Suppressor macrophage treated with lipopolysaccharide for 4 hours (primary cell): ENCODE results near the gene DENND4B.
"Not testable (repeated sequence)": the region's sequence is repeated elsewhere in the genome, so short reads cannot be mapped to it uniquely, and the experiment has no call there.

ENCODE experiments used
- DNase-seq: peaks from one replicate; pipeline ENCODE4 v3.0.0-alpha.2; 2020

The DENND4B gene, protein sequence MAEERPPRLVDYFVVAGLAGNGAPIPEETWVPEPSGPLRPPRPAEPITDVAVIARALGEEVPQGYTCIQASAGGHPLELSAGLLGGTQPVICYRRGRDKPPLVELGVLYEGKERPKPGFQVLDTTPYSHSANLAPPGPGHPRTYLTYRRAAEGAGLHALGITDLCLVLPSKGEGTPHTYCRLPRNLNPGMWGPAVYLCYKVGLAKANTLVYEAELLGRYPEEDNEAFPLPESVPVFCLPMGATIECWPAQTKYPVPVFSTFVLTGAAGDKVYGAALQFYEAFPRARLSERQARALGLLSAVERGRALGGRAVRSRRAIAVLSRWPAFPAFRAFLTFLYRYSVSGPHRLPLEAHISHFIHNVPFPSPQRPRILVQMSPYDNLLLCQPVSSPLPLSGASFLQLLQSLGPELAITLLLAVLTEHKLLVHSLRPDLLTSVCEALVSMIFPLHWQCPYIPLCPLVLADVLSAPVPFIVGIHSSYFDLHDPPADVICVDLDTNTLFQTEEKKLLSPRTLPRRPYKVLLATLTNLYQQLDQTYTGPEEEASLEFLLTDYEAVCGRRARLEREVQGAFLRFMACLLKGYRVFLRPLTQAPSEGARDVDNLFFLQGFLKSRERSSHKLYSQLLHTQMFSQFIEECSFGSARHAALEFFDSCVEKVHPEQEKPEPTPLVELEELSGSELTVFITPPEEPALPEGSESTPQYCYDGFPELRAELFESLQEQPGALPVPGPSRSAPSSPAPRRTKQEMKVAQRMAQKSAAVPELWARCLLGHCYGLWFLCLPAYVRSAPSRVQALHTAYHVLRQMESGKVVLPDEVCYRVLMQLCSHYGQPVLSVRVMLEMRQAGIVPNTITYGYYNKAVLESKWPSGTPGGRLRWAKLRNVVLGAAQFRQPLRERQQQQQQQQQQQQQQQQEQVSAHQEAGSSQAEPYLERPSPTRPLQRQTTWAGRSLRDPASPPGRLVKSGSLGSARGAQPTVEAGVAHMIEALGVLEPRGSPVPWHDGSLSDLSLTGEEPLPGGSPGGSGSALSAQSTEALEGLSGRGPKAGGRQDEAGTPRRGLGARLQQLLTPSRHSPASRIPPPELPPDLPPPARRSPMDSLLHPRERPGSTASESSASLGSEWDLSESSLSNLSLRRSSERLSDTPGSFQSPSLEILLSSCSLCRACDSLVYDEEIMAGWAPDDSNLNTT (N-terminal part only)

DNA sequence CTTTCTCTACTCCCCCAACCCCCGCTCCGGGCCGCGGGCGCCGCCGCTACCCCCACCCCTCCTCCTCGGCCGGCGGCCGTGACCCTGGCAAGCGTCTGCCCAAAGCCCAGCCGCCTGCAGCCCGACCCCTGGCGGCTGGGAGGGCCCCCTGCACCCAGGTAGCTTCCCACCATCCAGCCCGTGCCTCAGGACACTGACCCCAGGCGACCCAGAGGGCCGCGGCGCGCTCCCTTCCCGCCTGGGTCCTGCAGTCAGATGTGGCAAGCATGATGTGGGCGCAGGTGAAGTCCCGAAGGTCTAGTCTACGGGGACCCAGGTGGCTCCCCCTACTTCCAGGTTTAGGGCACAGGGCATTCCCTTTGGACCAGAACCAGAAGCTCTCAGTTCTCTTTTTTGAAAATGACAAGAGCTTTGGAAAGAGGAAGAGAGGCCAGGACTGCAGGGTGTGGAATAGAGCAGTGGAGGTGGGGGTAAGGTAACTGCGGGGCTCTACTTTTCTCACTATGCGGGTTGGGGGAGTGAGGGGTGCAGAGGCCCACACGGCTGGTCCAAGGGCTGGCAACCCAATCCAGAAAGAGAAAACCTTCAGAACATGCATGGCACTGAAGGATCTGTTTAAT lies at the start of gene DENND4B:
TSS of gene DENND4B (minus strand) at position 97 of the 620 bp plus-strand sequence. CDS start 2,344 bp downstream, outside the sequence.
- DNase-seq = peak; percentile 90

GRCh38 chr1:153995640-153996039 lies 49.1 kb upstream of the DENND4B start:
- no peak for DNase-seq

- DNase-seq = no peak
These were observed 48.7 kb upstream of the DENND4B start for GRCh38 chr1:153995202-153995601.

DNA sequence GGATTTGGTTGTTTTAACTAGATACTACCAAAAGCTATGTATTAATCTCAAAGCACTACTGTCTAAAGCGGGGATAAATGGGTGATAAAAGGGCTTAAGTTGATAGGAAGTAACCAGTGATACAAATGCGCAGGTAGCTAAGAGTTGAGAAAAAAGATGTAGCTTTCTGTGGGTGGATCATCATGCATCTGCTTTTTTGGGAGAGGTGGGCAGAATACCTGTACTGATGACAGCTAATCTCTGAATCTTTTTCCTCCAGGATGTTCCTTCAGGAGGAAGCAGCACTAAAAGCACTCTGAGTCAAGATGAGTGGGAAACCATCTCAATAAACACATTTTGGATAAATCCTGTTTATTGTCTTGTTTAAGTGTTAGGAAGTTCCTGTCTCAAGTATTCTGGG lies 45.3 kb upstream of the DENND4B start:
- DNase-seq = no peak

DNA sequence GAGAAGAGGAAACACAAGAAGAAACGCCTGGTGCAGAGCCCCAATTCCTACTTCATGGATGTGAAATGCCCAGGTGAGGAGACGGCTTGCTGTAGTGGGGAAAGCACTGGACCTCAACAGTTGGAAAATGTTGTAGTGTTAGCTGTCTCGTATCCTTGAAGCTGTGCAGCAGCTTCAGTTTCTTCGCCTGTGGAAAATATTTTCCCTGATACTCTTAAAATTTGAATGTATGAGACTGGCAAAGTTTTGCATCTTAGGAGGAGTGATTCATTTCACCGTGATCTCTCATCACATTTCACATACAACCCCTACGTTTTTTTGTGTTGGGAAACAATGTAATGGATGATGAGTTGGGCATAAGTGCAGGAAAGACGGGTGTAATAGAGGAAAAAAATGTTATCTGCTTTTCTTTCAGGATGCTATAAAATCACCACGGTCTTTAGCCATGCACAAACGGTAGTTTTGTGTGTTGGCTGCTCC lies 44.7 kb upstream of the DENND4B start:
- DNase-seq = peak; percentile 50

- peak; percentile 98 for DNase-seq
These were observed 44.1 kb upstream of the DENND4B start, which contains the start of gene RPS27 for GRCh38 chr1:153990468-153991150. TSS of gene RPS27 (plus strand) at chr1:153990762. CDS start at chr1:153990797, 35 bp downstream.

DNA sequence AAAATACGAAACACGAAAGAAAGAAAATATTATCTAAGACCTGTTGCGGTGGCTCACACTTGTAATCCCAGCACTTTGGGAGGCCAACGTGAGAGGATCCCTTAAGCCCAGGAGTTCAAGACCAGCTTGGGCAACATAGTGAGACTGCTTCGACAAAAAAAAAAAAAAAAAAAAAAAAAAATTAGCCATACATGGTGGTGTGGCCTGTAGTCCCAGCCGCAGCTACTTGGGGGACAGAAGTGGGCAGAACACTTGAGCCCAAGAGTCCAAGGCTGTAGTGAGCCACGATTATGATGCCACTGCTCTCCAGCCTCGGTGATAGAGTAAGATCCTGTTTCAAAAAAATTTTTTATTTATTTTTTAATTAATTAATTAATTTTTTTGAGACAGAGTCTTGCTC lies 41.1 kb upstream of the DENND4B start:
- no peak for DNase-seq

DNA sequence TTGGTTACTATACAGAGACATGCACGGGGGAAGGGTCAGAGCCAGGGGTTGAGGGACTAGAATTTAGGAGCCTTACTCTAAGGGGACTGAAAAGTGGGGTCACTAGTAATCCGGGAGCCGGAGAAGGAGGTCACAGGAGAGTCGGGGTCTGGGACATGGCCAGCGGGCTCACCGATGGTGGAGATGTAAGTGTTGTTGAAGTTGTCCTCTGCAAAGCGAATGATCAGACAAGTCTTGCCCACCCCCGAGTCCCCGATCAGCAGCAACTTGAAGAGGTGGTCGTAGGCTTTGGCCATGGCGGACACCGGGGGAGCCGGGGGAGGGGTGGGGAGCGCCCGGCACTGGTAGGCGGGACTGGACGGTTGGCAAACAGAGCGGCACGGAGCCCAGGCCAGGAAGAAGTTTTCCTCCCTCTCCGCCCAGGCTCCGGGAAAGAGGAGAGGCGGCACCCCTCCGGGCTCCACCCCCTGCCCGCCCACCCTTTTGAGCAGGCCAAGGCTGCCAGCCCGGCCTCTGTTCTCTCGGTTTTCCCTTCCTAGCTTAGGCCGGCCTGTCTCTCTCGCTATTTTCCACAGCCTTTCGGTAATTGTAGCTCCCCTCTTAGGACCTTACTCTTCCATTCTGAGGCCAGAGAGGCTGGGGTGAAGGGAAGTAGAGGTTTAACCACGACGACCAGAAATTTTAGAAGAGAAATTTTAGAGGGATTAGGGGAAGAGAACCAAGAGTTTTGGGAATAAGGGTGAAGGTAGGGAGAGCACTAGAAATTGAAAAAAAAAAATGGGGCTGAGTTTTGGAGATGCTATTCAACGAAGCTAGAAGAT lies 39.6 kb upstream of the DENND4B start, which contains the start of gene RAB13:
TSS of gene RAB13 (minus strand) at position 399 of the 821 bp plus-strand sequence. CDS start at position 296, 103 bp downstream.
- DNase-seq = peak; percentile 91

DNA sequence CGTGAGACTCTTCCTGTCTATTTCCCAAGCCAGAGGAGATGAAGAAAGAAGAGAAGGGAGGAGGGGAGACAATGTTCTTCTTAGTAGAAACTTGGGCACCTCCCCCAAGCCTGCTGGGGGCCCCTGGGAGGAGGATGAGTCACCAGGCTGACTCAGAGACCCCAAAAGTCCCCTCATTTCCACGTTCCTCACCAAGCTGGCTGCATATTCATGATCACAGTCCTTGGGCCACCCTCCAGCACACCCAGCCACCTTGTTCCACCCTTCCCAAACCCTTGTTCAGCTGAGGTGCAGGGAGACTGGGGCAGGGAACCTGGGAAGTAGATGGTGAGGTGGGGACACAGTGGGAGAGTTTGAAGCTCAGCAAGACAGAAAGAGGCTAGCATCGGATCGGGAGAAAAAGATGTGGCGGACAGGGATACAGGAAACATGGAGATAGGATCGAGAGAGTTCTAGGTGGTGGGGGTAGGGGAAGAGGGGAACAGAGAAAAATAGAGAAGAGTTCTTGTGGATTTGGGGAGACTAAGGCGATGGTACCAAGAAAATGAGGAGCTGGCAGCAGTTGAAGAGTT lies 38.9 kb upstream of the DENND4B start:
- peak; percentile 94 for DNase-seq

GRCh38 chr1:153984123-153984894 lies 37.8 kb upstream of the DENND4B start:
- peak; percentile 39 for DNase-seq

DNA sequence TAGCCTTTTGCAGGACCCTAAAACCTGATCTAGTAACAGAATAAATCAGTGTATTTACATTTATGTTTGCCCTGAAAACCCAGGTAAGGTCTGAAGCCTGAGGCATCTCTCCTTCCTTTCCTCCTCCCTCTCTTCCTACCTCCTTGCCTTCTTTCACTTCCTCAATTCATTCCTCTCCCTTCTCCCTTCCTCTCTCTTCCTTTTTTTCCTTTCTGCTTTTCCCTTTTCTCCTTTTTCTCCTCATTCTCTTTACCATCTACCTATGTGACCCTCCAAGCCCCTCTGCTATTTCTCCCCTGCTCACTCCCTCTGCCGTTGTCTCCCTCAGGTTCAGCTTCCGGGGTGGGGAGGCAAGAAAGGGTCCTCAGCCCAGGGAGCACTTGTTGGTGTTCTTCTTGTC lies 35.2 kb upstream of the DENND4B start:
- not testable (repeated sequence) for DNase-seq

DNA sequence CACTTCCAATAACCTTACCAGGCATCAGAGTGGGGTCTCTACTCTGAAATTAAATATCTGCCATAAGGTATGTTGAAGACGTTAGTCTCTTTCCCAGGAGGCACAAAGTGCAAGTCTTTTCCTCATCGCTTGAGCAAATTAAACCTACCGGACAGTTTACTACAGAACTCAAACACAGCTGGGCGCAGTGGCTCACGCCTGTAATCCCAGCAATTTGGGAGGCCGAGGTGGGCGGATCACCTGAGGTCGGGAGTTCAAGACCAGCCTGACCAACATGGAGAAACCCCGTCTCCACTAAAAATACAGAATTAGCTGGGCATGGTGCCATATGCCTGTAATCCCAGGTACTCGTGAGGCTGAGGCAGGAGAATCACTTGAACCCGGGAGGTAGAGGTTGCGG lies 32.6 kb upstream of the DENND4B start:
- DNase-seq = not testable (repeated sequence)

DNA sequence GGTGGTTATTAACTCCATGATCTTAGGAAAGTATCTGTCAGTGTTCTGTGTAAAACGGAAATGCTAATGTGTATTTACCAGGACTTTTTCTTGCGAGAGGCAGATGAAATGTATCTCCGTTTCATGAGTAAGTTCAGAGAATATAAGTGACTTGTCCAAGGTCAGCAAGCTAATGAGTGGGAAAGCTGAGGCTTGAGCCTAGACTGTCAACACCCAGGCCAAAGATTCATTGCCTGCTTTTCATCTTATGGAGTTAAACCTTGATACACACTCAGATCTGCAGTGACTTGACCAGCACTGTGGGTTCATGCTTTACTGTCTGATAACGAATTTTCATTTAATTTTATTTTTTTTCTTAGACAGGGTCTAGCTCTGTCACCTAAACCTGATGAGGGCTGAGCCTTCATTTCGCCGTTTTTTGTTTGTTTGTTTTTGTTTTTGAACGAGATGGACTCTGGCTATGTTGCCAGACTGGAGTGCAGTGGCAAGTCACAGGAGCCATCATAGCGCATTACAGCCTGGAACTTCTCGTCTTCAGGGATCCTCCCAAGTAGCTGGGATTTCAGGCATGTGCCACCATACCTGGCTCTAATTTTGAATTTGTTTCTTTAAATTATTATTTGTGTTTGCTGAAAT lies 31.9 kb upstream of the DENND4B start:
- no peak for DNase-seq

- DNase-seq = peak; percentile 88
These were observed 31.0 kb upstream of the DENND4B start, which contains the start of gene JTB for GRCh38 chr1:153977250-153978240. TSS of gene JTB (minus strand) at chr1:153977674. CDS start at chr1:153977252, 422 bp downstream.

DNA sequence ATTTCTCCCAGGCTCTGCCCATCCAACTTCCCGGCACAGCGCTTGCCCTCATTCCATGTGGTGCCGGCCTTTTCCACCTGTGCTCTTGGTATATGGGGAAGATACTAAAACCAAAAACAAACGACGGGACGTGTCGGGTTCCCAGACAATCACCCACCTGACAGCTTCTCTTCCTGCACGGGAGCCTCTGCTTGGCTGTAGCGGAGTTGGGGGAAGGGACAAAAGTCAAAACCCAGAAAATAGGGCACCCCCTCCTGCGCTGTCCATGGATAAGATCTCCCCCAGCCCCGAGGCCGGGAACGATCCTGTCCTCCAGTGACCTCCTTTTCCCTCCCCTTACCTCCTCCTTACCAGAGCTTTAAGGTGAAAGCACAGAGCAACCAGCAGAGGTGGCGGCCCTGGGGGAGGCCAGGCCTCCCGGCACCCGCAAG lies 30.3 kb upstream of the DENND4B start:
- DNase-seq = no peak

- DNase-seq = no peak
These were observed 27.0 kb upstream of the DENND4B start for GRCh38 chr1:153973525-153973924.

DNA sequence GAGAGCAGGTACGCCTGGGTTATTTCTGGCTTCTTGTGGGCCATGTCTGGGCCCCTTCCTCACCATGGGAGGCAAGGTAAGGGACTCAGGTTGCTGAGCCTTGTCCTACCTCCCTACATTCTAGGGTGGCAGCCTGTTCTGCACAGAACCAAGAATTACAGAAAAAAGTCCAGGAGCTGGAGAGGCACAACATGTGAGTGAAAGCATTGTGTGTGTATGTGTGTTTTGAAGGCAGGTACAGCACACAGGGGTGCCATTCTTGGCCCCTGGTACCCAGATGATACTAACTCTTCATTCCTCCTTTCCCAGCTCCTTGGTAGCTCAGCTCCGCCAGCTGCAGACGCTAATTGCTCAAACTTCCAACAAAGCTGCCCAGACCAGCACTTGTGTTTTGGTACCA lies 26.6 kb upstream of the DENND4B start:
- no peak for DNase-seq
